ENCODE results near the gene STAC2.

Gene STAC2

GRCh38 chr17:39239640-39240314 lies 14.0 kb upstream of the STAC2 start:
- TF ChIP-seq GATA1 (IDR thresholded peaks at IDR 0.05; ENCODE audit: low read depth, low read length) (no peak), POLR2A (IDR thresholded peaks at IDR 0.05; ENCODE audit: low read length) (no peak)
- DNase-seq = peak; percentile 18 to 42

DNA sequence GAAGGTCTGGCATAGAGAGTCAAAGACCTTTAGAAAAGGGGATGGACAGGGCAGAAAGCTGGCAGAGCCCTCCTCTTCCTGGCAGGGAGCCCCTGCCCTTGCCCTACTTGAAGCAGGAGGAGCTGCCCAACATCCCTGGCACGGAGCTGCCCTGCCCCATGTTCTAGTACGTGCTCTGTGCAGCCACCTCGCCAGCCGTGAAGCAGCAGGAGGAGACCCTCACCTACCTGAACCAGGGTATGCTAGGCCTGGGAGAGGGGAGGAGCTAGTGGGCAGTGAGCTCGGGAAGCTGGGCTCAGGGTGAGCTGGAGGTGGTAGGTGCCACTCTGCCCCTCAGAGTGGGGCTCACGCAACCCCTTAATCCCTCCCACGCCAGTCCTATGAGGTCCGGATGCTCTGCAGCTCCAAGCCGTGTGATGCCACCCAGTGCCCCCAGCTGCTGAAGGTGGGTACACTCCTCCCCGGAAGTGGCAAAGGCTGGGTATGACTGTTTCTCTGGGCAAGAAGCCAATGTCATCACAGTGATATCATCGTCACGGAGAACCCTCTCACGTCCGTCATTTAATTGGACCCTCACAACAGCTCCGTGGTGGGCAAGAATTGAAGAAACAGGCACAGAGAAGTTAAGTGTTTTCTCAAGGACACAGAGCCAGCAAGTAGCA lies 12.7 kb upstream of the STAC2 start:
- TF ChIP-seq GATA1 (IDR thresholded peaks at IDR 0.05; ENCODE audit: low read depth, low read length) = no peak
- no peak for TF ChIP-seq POLR2A (IDR thresholded peaks at IDR 0.05; ENCODE audit: low read length)
- DNase-seq = no peak

DNA sequence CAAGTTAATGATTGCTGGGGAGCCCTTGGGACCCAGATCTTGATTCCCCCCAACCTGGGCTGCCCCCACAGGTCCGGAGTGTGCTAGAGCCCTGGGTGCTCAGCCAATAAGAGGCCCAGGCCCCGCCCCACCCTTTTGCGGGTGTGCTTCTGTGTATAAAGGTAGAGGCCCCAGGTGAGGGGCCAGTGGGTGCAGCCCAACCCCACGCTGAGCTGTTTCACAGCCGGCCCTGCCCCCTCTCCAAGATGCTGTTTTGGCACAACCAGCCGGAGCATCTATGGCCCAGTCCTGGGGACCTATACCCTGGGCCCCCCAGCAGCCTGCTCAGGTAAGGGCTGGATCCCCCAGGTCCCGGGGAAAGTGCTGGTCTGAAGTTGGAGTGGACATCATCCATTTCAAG lies 11.8 kb upstream of the STAC2 start:
- TF ChIP-seq POLR2A (IDR thresholded peaks at IDR 0.05; ENCODE audit: low read length) (no peak), GATA1 (IDR thresholded peaks at IDR 0.05; ENCODE audit: low read depth, low read length) (no peak)
- no peak for DNase-seq

GRCh38 chr17:39236981-39237441 lies 11.3 kb upstream of the STAC2 start:
- no peak for DNase-seq
- TF ChIP-seq GATA1 (IDR thresholded peaks at IDR 0.05; ENCODE audit: low read depth, low read length) (no peak), POLR2A (IDR thresholded peaks at IDR 0.05; ENCODE audit: low read length) (no peak)

DNA sequence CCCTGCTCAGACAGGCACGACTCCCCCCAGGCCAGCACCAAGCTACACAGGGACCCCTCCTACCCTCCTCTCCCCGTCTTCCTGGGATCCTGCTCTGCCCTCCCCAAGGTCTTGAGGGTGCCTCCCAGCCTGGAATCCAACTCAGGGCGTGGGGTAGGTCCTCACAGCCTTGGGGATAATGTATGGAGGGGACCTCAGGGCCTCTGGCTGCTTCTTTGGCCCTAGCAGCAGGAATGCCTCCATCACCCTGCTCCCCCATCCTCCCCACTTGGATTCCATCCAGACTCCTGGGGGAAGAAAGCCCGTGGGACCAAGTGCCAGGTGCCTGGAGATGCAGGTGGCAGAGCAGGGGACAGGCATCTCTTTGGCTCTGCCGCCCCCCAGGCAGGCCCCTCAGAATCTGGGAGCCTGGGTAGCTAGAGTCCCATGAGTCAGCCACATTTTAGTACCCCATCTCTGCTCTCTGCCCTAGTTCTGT lies 10.7 kb upstream of the STAC2 start:
- no peak for DNase-seq
- TF ChIP-seq POLR2A (IDR thresholded peaks at IDR 0.05; ENCODE audit: low read length) (no peak), GATA1 (IDR thresholded peaks at IDR 0.05; ENCODE audit: low read depth, low read length) (no peak)

DNA sequence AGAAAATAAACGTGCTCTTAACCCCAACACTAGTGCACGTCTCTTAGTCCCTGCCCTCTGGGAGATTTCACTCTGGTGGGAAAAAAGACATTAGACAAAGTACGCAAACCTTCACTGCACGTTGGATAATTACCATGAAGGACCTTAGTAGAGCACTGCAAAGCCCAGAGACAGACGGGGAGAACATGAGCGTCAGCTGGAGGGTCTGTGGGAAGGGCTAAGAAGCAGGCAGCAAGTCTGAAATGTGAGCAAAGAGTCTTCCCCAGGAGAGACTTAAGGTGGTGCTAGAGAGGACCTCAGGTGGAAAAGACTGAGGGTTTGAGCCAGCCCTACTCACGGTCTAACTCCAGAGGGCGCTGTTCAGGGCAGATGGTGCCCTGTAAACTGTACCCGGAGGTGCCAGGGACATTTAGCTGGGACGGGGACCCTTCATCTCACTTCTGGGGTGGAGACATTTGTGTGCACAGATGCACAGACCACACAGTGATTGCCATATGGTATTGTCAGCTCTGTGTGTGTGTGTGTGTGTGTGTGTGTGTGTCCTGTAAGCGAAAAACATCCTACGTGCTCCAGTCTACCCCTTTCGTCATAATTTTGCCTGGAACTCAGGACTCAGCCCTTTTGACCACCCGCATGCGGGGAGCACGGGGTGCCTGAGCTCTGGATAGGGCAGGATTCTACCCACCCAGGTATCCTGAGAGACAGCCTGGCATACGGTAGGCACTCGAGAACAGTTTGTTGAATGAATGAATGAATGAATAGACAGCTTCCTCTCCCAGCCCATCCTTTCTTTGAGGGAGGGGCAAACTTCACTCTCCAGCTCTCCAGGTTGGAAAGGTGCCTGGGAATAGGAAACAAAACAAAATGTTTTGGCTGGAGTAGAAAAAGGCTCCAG lies 10.1 kb upstream of the STAC2 start:
- DNase-seq = peak; percentile 71 to 74
- TF ChIP-seq POLR2A (IDR thresholded peaks at IDR 0.05; ENCODE audit: low read length) (no peak), GATA1 (IDR thresholded peaks at IDR 0.05; ENCODE audit: low read depth, low read length) (no peak)

DNA sequence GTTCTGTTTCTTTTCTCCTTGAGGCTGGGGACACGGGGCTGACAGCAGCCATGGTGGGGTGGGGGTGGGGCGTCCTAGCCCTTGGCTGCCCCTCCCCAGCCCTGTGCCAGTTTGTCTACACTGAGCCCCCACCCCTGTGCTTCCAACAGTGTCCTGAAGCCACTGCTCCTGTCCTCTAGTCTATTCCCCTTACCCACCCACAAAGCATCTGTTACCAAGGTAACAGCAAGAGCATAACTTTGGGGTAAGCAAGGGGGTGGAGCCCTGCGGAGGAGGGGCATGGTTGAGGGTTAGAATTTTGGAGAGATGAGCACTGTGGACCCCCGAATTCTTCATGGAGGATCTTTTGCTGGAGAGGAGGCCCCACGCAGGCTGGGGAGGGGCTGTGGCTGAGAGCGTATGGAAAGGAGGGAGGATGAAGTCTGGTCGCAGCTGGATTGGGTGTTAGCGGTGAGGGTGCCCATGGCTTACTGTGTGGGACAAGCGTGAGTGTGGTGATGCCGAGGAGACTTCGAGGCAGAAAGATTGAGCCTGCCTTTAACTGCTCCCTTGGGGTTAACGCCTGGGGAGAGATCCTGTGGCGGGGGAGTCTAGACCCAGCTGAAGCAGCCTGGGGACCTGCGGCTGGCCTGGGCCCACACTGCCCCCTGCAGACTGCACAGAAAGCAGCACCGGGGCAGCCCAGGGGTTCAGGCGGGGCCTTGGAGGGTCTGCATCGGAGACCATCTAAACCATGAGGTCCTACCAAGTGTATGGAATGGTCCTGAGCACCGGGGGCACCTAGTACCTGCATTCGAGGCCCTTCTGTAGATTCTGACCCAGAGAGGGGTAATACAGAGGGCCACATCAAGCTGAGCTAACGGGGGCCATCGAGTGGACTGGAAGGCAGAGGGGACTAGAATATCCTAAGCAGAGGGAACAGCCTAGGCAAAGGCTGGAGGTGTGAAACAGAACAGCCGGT lies 6.1 kb upstream of the STAC2 start:
- TF ChIP-seq POLR2A (IDR thresholded peaks at IDR 0.05; ENCODE audit: low read length) (no peak), GATA1 (IDR thresholded peaks at IDR 0.05; ENCODE audit: low read depth, low read length) (no peak)
- DNase-seq = peak; percentile 30 to 52

DNA sequence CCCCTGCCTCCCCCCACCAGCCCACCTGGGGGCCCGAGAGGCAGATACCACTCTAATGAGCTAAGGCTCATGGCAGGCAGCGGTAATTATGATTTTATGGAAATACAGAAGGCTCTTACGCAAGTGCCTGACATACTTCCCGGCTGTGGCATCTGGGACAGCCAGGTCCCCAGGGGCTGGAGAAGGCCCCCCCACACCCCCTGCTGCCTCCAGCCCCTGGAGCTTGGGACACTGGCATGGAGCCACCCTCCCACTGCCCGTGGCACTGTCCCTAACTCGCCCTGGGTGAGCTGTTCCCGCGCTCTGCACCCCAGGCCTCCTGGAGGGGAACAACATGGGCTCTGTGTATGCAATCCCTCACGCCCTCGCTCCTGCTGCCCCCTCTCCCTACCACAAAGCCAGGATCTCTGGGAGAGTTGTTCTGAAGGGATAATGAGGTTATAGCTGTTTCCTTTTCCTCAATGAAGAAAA lies 5.4 kb upstream of the STAC2 start:
- TF ChIP-seq POLR2A (IDR thresholded peaks at IDR 0.05; ENCODE audit: low read length) (no peak), GATA1 (IDR thresholded peaks at IDR 0.05; ENCODE audit: low read depth, low read length) (no peak)
- no peak for DNase-seq

DNA sequence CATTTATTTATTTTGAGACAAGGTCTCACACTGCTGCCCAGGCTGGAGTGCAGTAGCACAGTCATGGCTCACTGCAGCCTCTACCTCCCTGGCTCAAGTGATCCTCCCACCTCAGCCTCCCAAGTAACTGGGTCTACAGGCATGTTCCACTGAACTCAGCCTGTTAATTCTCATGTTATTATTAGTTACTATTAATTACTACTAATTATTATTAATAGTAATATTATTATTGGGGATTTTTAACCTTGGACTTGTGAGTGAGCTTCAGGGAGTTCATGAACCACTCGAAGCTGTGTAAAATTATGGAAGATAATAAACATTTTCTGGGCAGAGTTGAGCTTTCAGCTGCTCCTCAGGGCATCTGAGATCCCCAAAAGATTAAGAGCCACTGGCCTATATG lies 4.6 kb upstream of the STAC2 start:
- no peak for TF ChIP-seq POLR2A (IDR thresholded peaks at IDR 0.05; ENCODE audit: low read length)
- no peak for TF ChIP-seq GATA1 (IDR thresholded peaks at IDR 0.05; ENCODE audit: low read depth, low read length)
- no peak for DNase-seq

DNA sequence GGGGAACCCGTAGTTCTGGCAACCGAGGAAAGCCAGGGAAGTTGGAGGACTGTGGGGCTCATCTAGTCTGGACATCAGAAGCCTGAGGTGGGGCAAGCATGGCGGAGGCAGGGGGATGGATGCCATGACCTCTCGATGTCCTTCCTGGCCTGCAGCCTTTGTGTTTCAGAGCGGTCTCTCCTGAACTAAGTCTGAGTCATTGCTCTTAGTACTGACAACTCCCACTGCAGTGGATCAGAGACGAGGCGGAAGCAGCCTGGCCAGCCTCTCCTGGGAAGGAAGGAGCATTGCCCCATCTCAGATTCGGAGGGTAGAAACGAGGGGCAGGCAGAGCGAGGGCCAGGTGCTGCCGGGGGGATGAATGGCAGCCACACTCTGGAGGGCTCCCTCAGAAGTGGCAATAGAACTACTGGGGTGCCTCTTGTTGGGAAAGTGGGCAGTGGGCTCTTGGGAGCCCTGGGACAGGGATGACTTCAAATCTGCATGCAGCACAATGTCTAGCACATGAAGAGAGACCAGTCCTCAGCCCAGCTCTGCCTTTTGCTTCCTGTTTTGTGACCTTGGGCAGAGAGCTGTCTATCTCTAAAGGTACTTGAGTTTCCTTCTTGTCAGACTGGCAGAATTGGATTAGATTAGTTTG lies 3.6 kb upstream of the STAC2 start:
- TF ChIP-seq GATA1 (IDR thresholded peaks at IDR 0.05; ENCODE audit: low read depth, low read length) (no peak), POLR2A (IDR thresholded peaks at IDR 0.05; ENCODE audit: low read length) (no peak)
- DNase-seq = no peak

GRCh38 chr17:39227364-39227919 lies 1.7 kb upstream of the STAC2 start:
- DNase-seq = no peak
- TF ChIP-seq POLR2A (IDR thresholded peaks at IDR 0.05; ENCODE audit: low read length) (no peak), GATA1 (IDR thresholded peaks at IDR 0.05; ENCODE audit: low read depth, low read length) (no peak)

Data from erythroblast (primary cell).